ENCODE measurements around the gene C21orf58. TPM values are rescaled to one million over a fixed set of nuclear protein-coding genes. Genes with fewer than 3 reads are reported as not detected.

C21orf58 gene
- polyA plus RNA-seq, 1 donor = 22.3 TPM

- no peak for DNase-seq
These were observed 28.4 kb downstream of the C21orf58 start for GRCh38 chr21:46295177-46295770.

- no peak for DNase-seq
These were observed 29.0 kb downstream of the C21orf58 start for GRCh38 chr21:46294647-46295176.

GRCh38 chr21:46291561-46291960 lies 32.1 kb downstream of the C21orf58 start:
- DNase-seq = no peak

- no peak for DNase-seq
These were observed 34.0 kb downstream of the C21orf58 start for GRCh38 chr21:46289655-46290179.

- DNase-seq = no peak
These were observed 36.1 kb downstream of the C21orf58 start for GRCh38 chr21:46287541-46287940.

GRCh38 chr21:46286648-46287002 lies 37.0 kb downstream of the C21orf58 start:
- no peak for DNase-seq

GRCh38 chr21:46285761-46286647 lies 37.7 kb downstream of the C21orf58 start, which contains the start of gene YBEY:
TSS of gene YBEY (plus strand) at chr21:46286342. CDS start at chr21:46286914, 572 bp downstream.
- DNase-seq = peak; percentile 89

- no peak for DNase-seq
These were observed 38.4 kb downstream of the C21orf58 start, which contains the start of gene MCM3AP for GRCh38 chr21:46285206-46285661. TSS of gene MCM3AP (minus strand) at chr21:46285611. CDS start at chr21:46285286, 325 bp downstream.

GRCh38 chr21:46284733-46285132 lies 38.9 kb downstream of the C21orf58 start:
- no peak for DNase-seq

- no peak for DNase-seq
These were observed 39.5 kb downstream of the C21orf58 start for GRCh38 chr21:46284077-46284644.

GRCh38 chr21:46274797-46275390 lies 48.8 kb downstream of the C21orf58 start:
- DNase-seq = no peak

- no peak for DNase-seq
These were observed 50.3 kb downstream of the C21orf58 start for GRCh38 chr21:46273341-46273740.

- no peak for DNase-seq
These were observed 54.2 kb downstream of the C21orf58 start for GRCh38 chr21:46269466-46269865.

- DNase-seq = no peak
These were observed 55.3 kb downstream of the C21orf58 start for GRCh38 chr21:46268371-46268770.

GRCh38 chr21:46266946-46267345 lies 56.7 kb downstream of the C21orf58 start:
- DNase-seq = no peak

- no peak for DNase-seq
These were observed 57.7 kb downstream of the C21orf58 start for GRCh38 chr21:46265736-46266525.

GRCh38 chr21:46264690-46265144 lies 59.0 kb downstream of the C21orf58 start:
- DNase-seq = no peak

GRCh38 chr21:46264046-46264689 lies 59.5 kb downstream of the C21orf58 start:
- DNase-seq = no peak

- no peak for DNase-seq
These were observed 67.1 kb downstream of the C21orf58 start for GRCh38 chr21:46256501-46256994.

- DNase-seq = no peak
These were observed 67.8 kb downstream of the C21orf58 start for GRCh38 chr21:46255758-46256337.
